PC-3 (cell line): ENCODE results near the gene ZNF518A.

ENCODE experiments used
- CTCF ChIP-seq: fragments of 300-600 bp; sonication (generic); conservative IDR thresholded peaks from 2 replicates; pipeline ENCODE4 v1.5.1; 2017; ENCODE audit warnings: antibody characterized with exemption, low read depth, mild to moderate bottlenecking, low read length
- EZH2 ChIP-seq: fragments of 300-600 bp; sonication (generic); IDR thresholded peaks from one replicate; pipeline ENCODE4 v1.6.1; 2017; ENCODE audit warnings: antibody characterized with exemption, mild to moderate bottlenecking, low read length; ENCODE audit not compliant: unreplicated experiment
- EZH2phosphoT487 ChIP-seq: fragments of 300-600 bp; sonication (generic); IDR thresholded peaks from 2 replicates; pipeline ENCODE4 v1.6.1; 2018; ENCODE audit warnings: mild to moderate bottlenecking, antibody characterized with exemption, low read length, borderline replicate concordance

- TF ChIP-seq CTCF (no peak), EZH2 (no peak), EZH2phosphoT487 (no peak)
These were observed 36.1 kb upstream of the ZNF518A start for GRCh38 chr10:96093948-96094347.
